ENCODE data around the gene CDC42SE1. TPM values are rescaled to one million over a fixed set of nuclear protein-coding genes. Genes with fewer than 3 reads are reported as not detected.

The CDC42SE1 gene
- total and polyA plus RNA-seq, 9 of the 15 experiments (the other 6 are each of a cell fraction or from before 2014, with no cell fraction given) = 78.1 to 189 (median 114) TPM

- no peak for TF ChIP-seq RBBP5 (IDR thresholded peaks at IDR 0.05; ENCODE audit: borderline replicate concordance, insufficient read depth, low read length, poor library complexity, severe bottlenecking)
- TF ChIP-seq THRAP3 (IDR thresholded peaks at IDR 0.05; ENCODE audit: borderline replicate concordance) = no peak
- TF ChIP-seq CREB3 (tag; conservative IDR thresholded peaks at IDR 0.05; ENCODE audit: low read depth) = no peak
- TF ChIP-seq PATZ1 (CRISPR knock-in tag; IDR thresholded peaks at IDR 0.05; ENCODE audit: borderline replicate concordance) = no peak
- no peak for TF ChIP-seq ZNF274 (IDR thresholded peaks at IDR 0.05; ENCODE audit: borderline replicate concordance, low read depth, low read length)
- TF ChIP-seq PHF8 (IDR thresholded peaks at IDR 0.05; ENCODE audit: borderline replicate concordance, low read length) = no peak; the same call in 1 of the 2 replicates
- TF ChIP-seq ZNF551 (CRISPR knock-in tag; IDR thresholded peaks at IDR 0.05) = no peak
- no peak for TF ChIP-seq AFF1 (IDR thresholded peaks at IDR 0.05; ENCODE audit: low read depth in 1 of 2, partially characterized antibody in 2 of 2)
- TF ChIP-seq SP1 (CRISPR knock-in tag; IDR thresholded peaks at IDR 0.05) = no peak
- TF ChIP-seq EHMT2 (IDR thresholded peaks at IDR 0.05) = no peak
- TF ChIP-seq HMG20A (CRISPR knock-in tag; conservative IDR thresholded peaks at IDR 0.05) = no peak
- TF ChIP-seq ZBTB2 (IDR thresholded peaks at IDR 0.05) = no peak
- TF ChIP-seq ZFPM2 (CRISPR knock-in tag; IDR thresholded peaks at IDR 0.05) = no peak
- no peak for TF ChIP-seq KLF6 (CRISPR knock-in tag; IDR thresholded peaks at IDR 0.05; ENCODE audit: borderline replicate concordance)
- TF ChIP-seq NCOA4 (IDR thresholded peaks at IDR 0.05; ENCODE audit: partially characterized antibody) = no peak
- no peak for TF ChIP-seq ZNF239 (CRISPR knock-in tag; IDR thresholded peaks at IDR 0.05)
Measured at GRCh38 chr1:151047925-151048644, 11.3 kb downstream of the CDC42SE1 start (continued).

All from K562 (cell line).